ENCODE data around the gene DUSP8. TPM values are rescaled to one million over a fixed set of nuclear protein-coding genes. Genes with fewer than 3 reads are reported as not detected.

DUSP8 gene
- total and polyA plus RNA-seq, 9 of the 15 experiments (the other 6 are each of a cell fraction or from before 2014, with no cell fraction given) = 0.14 to 2.0 (median 0.86) TPM; not detected in 2

- no peak for TF ChIP-seq ZBTB11 (CRISPR knock-in tag; IDR thresholded peaks at IDR 0.05)
- TF ChIP-seq HDAC6 (IDR thresholded peaks at IDR 0.05; ENCODE audit: low read depth, low read length) = no peak
- TF ChIP-seq GATA2 (CRISPR knock-in tag; IDR thresholded peaks at IDR 0.05) = no peak
- TF ChIP-seq RNF219 (CRISPR knock-in tag; IDR thresholded peaks at IDR 0.05) = no peak
- no peak for TF ChIP-seq U2AF2 (optimal IDR thresholded peaks at IDR 0.05; ENCODE audit: low read depth, low read length)
- TF ChIP-seq FOXP1 (CRISPR knock-in tag; IDR thresholded peaks at IDR 0.05) = no peak
- no peak for TF ChIP-seq CHD2 (IDR thresholded peaks at IDR 0.05; ENCODE audit: low read depth, low read length)
- TF ChIP-seq ZNF311 (CRISPR knock-in tag; IDR thresholded peaks at IDR 0.05) = no peak
- no peak for TF ChIP-seq KAT7 (CRISPR knock-in tag; IDR thresholded peaks at IDR 0.05; ENCODE audit: borderline replicate concordance)
- TF ChIP-seq ZNF57 (CRISPR knock-in tag; IDR thresholded peaks at IDR 0.05) = no peak
- 0 out of 2 replicates have a peak, but pooled peaks have one; percentile 18 for TF ChIP-seq ZNF511 (CRISPR knock-in tag; IDR thresholded peaks at IDR 0.05)
- TF ChIP-seq NFIC (IDR thresholded peaks at IDR 0.05) = no peak
- TF ChIP-seq ZBTB26 (CRISPR knock-in tag; IDR thresholded peaks at IDR 0.05) = no peak
- TF ChIP-seq ZNF449 (CRISPR knock-in tag; IDR thresholded peaks at IDR 0.05) = no peak
- TF ChIP-seq ATF1 (CRISPR knock-in tag; IDR thresholded peaks at IDR 0.05) = no peak
- no peak for TF ChIP-seq ATF1 (tag; IDR thresholded peaks at IDR 0.05)
- peak; percentile 79 for TF ChIP-seq SMC3 (conservative IDR thresholded peaks at IDR 0.05; ENCODE audit: insufficient read depth, low read depth, low read length)
- TF ChIP-seq MAZ (CRISPR knock-in tag; conservative IDR thresholded peaks at IDR 0.05 in 1 of 2, IDR thresholded peaks at IDR 0.05 in 1 of 2) = peak in 1 of 2 experiments; percentile 72; a peak in 2 of 4 replicates
These were observed 56.7 kb downstream of the DUSP8 start (continued) for GRCh38 chr11:1515082-1516060.
